Stimulated activated CD4-positive, alpha-beta T cell treated with anti-CD3 and anti-CD28 coated beads, Interleukin-1b, Interleukin-23, amount 100 ng/mL, for 24 hours (primary cell): Measurements from ENCODE around the gene THBD.

ENCODE experiments used
- DNase-seq, 4 experiments: peaks; one replicate each; pipeline ENCODE4 v3.0.0-alpha.2; 2020; ENCODE audit warnings: low read depth in 4 of 4, low spot score in 1 of 4

The THBD gene

DNA sequence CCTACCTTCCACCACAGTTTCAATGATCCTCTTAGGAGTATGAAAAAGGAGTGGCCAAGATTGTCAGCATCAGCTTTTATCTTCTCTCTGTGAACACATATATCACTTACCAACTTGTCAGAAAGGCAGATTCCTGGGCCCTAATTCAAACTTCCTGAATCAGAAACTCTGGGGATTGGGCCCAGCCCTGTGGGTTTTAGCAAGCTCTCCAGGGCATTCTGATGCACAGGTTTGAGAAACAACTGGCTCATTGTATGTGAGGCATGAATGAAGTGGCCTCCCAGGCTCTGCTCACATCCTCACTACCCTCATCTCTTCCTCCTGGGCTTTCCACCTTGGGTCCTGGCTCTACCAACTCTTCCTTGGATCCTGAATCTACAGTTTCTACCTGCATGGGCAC lies 13.2 kb upstream of the THBD start:
- no peak for DNase-seq

DNA sequence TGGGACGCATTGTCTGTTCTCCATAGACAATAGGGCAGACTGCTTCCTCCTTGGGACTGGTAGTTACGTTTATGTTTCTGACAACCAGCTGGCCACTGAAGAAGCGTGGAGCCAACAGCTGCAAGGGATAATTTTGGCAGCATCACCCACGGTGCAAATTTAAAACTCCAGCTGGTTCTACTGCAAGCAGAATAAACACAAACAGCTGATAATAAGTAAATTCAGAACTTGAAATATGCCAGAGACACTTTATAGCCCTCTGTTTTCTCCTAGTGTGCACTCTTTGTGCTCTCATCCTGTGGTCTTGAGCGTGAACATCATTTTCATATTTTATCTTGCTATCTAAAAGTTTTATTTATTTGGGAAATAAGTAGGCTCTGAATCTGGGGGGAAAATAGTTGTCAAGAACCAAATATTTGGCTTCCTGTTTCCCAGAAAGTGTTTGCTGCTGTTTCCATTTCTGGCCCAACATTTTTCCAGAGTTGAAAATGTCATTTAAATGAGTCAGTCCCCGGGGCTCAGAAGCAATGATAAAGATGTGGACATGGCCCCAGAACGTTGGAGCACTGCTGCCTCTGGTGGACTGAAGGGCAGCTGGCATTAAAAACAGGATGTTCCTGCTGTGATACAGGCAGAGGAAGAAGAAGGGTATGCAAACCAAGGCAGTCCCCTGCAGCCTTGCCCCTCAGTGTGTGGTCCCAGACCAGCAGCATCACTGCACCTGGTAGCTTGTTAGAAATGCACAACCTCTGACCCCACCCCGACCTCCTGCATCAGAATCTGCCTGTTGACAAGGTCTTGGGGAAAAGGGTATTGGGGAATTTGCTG lies 12.5 kb upstream of the THBD start:
- no peak for DNase-seq

GRCh38 chr20:23061262-23061661 lies 11.8 kb upstream of the THBD start:
- DNase-seq = no peak

DNA sequence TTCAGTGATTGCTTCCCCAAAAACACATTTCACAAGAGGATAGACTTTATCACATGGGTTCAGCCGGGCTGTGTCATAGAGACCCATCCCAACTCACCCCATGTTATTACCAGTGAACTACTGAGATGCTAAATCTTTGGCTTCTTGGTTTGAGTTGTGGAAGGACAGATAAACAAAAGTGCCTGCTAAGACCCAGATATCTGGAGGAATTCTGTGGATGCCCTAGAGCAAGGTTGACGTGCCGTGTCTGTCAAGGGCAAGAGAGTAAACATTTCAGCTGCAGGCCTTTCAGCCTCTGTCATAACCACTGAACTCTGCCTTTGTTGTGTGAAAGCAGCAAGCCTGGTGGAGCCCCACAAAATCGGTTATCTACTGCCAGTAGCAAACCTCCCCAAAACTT lies 11.2 kb upstream of the THBD start:
- no peak for DNase-seq

- DNase-seq = no peak
Measured at GRCh38 chr20:23059846-23060245, 10.4 kb upstream of the THBD start.

DNA sequence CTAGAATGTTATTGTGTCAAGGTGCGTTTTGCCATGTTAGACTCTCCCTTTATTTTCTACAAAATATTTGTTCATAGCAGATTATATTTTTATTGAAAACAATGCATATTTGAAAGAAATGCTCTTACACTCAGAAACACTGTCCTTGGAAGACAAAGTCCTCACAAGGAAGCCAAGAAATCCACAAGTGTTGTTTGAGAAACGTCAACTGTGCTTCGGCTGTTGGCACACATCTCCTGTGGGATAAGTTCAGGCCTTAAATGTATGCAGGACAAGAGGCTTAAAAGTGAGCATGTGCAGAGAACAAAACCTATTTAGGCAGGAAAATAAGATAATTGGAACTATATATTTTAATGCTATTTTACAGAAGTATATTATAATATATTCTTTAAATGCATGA lies 9.5 kb upstream of the THBD start:
- DNase-seq = no peak

GRCh38 chr20:23058240-23058639 lies 8.8 kb upstream of the THBD start:
- no peak for DNase-seq

DNA sequence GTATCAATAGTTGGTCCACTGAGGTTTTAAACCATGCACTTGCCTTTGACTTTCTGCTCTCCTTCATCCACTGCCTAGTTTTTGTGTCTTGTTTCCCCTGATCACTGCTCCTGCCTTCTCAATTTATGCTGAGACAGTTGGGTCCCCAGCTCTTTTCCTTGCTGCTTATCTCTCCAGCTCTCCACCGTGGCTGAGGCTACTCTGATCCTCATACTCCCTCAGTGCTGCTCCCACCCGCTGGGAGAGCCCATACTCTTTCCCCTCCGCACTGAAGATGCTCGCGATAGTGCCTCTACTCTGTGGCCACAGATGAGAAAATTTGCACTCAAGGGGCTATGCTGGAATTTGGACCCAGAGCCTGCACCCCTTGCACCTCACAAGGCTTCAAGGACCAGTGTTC lies 3.4 kb upstream of the THBD start:
- DNase-seq = no peak

DNA sequence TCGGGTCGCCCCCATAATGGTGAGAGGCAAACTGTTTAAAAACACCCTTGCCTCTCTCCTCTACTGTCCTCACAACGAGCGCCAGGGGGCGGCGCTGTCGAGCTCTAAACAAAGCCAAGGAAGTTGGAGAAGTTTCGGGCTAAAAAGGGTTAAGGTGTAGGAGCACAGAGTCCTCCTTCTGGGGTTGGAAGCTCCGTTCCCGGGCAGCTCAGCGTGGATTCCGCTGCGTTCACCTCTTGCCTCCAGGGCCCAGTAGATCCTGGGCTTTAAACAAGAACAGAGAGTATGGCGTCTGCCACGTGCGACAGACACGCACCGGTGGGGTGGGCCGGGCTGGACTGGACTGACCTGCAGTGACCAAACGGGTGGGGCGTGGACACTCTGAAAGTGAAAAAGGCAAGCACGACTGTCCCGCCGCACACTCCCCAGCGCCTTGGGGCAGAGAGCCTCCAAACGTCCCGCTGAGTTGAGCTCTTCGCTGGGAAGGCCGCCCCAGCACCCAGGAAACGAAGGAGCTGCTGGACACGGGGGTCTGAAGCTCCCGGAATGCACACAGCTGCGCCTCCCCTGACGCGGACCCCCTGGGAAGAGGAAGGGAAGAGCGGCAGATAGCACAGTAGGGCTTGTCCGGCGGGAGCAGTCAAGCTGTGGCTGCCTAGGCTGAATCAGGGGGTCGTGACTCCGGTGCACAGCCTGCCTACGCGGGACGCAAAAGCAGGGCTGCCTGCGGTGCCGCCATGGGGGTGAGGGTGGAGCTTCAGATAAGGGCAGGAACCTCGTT lies 1.6 kb upstream of the THBD start:
- DNase-seq = no peak

DNA sequence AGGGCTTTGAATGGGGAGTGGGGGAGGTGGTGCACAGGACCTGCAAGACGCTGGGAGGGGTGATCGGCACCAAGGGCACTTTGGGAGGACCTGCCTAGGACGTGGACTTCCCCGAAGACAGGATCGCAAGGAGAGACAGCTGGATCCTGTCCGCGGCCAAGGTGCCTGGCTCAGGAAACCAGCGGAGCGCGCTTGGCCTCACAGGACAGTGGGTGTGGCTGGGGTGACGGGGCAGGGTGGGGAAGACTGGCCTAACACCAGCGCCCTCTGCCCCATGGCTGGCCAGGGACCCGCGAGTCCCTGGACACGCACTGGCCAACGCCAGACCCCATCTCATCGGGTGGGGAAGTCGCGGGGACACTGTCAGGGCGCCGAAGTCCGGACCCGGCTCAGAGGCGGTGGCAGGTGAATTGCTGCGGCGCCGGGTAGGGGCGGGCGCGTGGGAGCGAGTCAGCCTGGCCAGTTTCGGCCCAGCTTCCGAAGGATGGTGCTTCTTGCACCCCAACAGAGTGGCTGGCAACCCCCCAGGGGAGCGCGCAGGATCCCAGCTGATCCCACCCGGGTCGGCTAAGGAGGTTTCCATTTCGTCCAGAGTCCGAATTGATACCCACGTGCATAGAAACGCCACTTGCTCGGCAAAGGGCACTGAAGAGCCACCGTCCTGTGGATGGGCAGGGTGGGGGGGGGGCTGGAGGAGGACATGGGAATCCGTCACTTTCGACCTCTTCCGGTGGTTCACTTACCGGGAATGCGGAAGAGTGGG lies 785 bp upstream of the THBD start:
- no peak for DNase-seq

DNA sequence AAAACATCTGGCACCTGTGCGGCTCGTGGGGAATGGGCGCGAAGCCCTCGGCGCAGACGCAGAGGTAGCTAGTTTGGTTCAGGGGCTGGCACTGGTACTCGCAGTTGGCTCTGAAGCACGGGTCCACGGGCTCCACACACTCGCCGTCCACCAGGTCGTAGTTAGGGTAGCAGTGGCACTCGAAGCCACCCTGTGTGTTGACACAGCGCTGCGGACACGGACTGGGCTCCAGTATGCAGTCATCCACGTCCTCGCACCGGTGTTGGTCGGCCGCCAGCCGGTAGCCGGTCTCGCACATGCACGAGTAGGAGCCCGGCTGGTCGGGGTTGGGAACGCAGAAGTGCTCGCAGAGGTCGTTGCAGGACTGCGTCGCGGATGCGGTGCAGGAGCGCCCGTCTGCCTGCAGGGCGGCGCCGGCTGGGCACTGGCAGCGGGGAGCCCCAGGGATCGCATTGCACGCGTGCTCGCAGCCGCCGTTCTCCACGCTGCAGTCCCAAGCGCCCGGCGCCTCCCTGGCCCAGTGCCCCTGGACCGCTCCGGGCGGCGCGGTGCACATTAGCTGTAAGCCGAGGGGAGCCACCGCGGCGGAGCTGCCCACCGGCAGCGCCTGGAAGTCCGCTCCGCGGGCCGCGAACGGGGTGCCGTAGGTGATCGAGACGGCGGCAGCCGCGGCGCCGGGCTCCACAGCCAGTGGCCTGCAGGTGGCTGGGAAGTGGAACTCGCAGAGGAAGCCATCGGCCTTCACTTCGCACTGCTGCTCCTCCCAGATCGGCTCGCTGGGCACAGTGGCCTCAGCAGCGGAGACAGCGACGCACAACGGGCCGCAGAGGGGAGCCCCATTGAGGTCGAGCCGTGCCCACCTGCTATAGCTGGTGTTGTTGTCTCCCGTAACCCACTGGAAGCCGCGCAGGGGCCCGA lies 930 bp downstream of the THBD start:
- peak in 1 of 4 experiments; percentile 9 for DNase-seq

GRCh38 chr20:23047738-23048214 lies 1.7 kb downstream of the THBD start:
- no peak for DNase-seq

DNA sequence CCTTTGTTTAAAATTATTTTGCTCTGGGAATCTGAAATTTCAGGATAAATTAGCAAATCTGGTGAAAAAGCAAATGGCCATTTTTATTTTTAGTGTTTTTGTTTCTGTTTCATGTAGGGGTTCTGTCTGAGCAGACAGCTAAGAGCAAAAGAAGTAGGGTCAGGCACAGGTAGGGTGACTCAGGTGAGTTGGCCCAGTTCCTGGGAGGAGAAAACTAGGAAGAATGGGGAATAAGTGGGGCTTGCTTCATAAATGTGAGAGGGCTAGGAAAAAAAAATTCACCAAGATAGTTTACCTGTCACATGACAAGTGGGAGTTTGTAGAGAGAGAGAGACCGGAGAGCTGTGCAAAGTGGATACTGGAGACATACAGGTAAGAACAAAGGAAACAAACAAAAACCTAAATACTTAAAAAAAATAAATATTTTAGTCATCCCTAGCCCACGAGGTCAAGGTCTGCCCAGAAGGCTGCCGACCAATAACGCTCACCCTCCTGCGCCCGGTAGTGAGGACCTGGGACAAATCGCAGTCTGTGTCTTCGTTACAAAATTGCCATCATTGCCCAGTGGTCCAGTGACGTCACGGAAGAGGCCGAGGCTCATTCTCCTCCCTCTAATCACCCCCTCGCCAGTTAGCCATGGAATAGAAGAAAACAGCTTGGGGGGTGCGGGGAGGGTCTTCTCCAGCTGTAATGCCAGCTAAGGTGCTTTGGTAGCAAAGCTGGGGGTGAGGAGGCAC lies 2.3 kb downstream of the THBD start:
- DNase-seq = no peak

DNA sequence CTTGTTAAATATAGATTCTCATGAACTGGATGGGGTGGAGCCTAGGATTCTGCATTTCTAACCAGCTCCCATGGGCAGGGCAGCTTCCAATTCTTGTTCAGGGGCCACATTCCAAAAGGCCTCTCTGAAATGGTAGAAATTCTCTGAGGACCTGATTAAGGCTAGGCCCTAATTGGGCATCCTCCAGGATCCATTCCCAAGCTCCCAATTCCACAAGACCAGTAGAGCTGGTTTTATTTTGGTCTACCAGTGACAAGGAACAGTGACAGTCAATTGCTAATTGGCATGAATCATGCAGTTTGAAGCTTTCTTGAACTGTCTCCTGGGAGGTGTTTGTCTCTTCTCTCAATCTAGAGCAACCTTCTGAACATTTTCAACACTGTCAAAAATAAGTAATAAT lies 3.0 kb downstream of the THBD start:
- DNase-seq = no peak

GRCh38 chr20:23043376-23043775 lies 6.1 kb downstream of the THBD start:
- DNase-seq = no peak

DNA sequence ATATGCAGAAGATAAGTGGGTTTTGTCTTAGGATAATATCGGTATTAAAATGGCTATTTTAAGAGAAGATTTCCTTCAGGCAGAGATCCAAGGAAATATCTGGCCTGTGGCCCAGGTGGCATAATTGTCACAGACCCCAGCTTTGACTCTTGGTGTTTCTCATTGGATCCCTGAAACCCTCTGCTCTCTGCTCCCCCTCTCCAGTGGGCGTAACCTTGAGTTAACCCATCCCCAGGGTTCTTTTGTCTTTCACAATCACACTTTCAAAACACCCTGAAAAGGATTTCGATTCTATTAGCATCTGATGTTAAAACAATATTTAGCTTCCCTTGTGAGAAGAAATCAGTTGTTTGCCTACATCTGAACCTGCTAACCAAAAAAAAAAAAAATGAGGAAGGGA lies 7.2 kb downstream of the THBD start:
- DNase-seq = no peak

DNA sequence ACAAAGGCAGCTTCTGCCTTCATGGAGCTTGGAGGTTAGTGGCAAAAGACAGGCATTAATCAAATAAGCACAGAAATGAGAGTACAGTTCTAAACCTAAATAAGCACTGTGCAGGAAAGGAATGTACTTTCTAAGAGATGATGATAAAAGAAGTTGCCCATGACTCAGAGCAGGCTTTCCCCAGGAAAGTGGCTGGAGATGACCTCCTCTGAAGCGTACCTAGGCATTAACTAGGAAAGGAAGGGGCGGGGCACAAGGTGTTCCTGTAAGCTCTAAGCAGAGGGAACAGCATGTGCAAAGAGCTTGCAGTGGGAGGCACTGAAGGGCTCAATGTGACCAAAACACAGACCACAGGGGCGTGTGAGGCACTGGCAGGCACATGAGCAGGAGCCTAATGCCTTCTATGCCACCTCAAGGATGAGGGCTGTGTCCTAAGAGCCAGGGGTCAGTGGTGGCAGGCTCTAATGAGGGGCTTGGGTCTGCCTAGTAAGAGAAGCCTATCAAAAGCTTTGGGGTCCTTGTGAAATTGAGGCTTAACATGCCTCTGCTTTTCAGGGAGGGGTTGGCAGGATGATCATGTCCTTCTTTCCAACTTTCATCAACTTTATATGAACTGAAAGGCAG lies 9.5 kb downstream of the THBD start:
- DNase-seq = no peak

GRCh38 chr20:23039136-23039875 lies 10.2 kb downstream of the THBD start:
- no peak for DNase-seq

DNA sequence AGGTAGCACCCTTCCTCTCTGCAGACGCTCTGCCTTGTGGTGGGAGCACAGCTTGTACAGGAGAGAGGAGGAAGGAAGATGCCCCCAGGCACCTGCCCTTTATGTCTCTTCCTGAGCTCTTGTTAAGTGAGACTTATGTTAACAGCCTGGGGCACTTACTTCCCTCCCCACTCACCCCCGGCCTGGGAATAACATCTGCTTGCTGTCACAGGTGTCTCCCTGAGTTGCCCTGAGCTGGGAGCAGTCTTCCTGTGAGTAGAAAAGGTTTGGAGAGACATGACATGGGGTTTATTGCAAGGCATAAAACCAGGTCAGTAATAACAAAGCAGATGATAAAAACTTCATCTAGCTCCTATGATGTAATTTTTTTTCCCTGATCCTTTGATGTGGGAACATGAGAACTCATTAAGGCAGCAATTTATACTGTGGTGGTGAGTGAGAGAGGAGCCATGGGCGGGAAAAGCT lies 12.4 kb downstream of the THBD start:
- no peak for DNase-seq
